HG02981 (cell line): ENCODE results near the gene TTC23.
A peak's percentile ranks its signal among the peaks of the same experiment; 100 is the strongest.
"Not testable (repeated sequence)": the region's sequence is repeated elsewhere in the genome, so short reads cannot be mapped to it uniquely, and the experiment has no call there.

ENCODE experiments used
- ATAC-seq: cut with Tn5 transposase; IDR thresholded peaks from one replicate; pipeline ENCODE4 v1.9.1; 2021; ENCODE audit warnings: mild to moderate bottlenecking, moderate library complexity; ENCODE audit not compliant: unreplicated experiment

The TTC23 gene

DNA sequence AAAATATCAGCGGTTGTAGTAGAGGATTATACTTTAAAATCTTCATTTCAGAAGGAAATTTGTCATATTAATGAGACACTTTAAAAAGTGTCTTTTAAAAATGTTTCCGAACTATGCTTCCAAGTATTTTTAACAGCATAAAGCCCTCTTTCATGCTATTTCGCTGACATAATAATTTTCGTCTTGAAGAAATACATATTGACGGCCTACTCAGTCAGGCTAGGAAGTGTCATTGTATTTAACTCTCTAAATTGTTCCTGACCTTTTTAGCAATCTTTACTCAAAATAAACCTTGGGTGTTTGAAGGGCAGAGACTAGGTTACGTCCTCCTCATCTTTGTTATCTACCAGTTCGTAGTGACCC lies 1.1 kb upstream of the TTC23 start:
- no peak for ATAC-seq

DNA sequence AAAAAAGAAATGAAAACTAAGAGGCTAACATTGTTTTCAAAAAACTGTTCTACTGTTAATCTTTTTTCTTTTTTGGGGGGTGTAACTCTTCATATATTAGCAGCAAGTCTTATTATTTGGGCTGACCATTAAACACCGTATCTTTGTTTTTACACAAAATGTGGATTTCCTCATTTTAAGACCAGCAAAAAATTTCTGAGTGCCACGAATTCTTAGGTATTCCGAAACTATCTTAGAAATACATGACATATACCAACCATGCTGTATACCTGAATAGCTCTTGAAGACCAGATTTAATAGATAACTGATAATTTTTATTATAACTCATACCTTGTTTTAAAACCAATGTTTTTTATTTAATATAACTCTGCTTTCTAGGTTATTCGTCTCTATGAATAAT lies 620 bp upstream of the TTC23 start:
- no peak for ATAC-seq

DNA sequence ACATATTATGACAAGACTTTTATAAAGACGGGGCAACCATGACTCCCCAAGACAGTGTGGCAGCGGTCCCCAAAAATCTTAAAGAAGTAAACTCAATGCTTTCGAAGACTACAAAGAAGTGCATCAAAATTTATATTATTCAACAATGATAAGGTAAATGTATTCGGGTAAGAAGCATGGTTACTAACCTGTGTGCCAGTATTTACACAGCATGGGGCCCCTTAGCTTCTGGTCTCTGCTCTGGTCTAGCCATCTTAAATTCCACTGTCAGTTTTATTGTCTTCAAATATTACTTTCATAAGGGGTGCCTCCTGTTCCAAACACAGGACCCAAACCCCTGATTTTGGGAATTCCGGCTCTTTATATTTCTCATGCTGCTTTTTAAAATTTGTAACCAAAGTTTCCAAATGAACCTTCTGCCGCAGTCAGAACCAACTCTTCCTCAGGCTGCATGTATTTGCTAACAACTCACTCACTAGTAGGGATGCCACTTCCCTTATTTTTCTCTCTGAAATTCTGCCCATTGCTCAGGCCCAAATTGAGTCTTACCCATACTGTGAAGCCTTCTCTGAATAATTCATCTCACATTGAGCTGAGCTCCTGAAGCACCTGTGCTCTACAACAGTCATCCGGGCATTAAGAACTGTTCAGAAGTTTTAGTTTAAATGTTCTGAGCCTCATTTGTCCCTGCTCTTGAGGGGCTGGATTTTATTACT lies 1.2 kb downstream of the TTC23 start:
- no peak for ATAC-seq

DNA sequence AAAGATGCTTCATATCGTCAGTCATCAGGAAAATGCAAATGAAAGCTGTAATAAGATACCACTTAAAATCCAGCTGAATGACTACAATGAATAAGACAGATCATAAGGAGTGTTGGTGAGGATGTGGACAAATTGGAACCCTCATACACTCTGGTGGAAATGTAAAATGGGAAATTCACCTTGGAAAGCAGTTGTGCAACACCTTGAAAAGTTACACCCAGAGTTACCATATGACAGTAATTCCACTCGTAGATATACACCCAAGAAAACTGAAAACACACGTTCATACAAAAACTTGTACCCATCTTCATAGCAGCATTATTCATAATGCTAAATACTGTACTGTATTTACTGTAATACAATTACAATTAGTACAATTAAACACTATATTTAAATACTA lies 2.3 kb downstream of the TTC23 start:
- no peak for ATAC-seq

DNA sequence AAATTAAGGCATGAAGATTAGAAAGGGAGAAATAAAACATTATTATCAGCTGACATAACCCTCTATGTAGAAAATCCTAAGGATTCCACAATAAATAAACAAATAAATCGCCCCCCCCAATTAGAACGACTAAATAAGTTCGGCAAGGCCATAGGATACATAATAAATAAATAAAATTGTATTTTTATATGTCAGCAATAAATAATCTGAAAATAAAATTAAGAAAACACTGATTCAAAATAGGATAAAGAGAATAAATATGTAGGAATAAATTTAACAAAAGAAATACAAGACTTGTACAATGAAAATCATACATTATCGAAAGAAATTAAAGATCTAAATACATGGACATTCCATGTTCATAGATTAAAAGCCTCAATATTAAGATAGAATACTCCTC lies 5.1 kb downstream of the TTC23 start:
- no peak for ATAC-seq

DNA sequence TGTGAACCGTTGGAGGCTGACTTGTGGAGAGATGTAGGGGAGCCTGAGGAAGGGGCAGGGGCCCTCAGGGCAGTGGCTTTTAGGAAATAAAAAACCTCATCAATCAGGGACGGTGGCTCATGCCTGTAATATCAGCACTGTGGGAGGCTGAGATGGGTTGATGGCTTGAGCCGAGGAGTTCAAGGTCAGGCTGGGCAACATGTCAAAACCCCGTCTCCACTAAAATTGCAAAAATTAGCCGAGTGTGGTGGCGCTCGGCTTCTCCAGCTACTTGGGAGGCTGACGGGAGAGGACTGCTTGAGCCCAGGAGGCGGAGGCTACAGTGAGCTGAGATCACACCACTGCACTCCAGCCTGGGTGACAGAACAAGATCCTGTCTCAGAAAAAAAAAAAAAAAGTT lies 7.6 kb downstream of the TTC23 start:
- ATAC-seq = no peak

DNA sequence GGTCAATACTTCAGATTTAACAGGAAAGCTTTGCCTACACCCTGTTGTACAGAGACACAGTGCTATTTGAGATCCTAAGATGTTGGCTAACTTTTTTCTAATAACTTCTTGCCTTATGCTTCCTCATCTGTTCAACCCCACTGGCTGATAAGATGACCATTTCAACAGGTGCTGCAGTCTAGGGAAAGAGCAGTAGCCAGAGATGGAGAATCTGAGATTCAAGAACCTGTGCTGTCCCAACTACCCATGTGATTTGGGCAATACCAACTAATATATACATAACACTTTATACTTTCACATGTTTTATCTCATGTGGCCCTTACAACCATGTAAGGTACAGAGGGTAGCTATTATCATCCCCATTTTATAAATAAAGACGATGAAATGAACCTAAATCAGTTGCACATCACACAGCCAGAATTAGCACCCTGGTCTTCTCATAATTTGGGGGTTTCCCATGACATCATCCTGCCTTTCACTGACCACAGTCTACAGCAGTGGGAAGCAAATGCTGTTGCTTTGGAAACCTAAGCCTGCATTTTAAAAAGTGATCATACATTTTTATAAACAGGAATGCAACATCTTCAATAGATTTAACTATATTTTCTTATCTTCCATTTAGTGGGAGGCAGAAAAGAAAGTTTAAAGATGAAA lies 9.7 kb downstream of the TTC23 start:
- ATAC-seq = peak; percentile 89

DNA sequence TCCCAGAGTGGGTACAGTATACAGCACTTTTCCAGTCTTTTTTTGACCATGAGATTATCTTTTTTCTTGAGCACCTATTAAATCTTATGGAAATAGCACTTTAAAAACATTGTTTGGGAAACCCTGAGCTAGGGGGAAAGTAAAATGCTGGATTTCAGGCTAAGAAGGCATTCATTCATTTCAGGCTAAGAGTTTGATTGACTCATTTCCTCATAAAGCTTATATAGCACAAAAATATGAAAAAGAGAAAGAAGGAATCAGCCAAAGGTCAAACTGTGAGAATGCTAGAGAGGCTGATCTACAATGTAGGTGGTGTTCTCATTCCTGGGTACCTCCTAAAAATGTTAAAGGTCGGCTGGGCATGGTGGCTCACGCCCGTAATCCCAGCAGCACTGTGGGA lies 10.5 kb downstream of the TTC23 start:
- no peak for ATAC-seq

DNA sequence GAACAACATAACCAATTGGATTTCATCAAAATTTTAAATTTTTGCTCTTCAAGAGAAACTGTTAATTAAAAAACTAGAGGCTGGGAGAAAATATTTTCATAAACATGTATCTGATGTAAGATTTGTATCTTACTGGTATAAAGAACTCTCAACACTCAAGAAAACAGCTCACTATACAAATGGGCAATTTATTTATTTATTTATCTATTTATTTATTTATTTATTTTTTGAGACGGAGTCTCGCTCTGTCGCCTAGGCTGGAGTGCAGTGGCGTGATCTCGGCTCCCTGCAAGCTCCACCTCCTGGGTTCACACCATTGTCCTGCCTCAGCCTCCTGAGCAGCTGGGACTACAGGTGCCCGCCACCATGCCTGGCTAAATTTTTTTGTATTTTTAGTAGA lies 15.2 kb downstream of the TTC23 start:
- not testable (repeated sequence) for ATAC-seq

DNA sequence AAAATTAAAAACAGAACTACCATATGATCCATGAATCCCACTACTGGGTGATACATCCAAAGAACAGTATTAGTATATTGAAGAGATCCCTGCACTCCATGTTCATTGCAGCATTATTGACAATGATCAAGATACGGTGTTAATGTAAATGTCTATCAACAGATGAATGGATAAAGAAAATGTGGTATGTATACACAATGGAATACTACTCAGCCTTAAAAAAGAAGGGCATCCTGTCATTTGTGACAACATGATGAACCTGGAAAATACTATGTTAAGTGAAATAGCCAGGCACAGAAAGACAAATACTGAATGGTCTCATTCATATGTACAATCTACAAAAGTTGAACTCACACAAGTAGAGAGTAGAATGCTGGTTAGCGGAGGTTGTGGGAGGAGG lies 16.6 kb downstream of the TTC23 start:
- ATAC-seq = no peak

DNA sequence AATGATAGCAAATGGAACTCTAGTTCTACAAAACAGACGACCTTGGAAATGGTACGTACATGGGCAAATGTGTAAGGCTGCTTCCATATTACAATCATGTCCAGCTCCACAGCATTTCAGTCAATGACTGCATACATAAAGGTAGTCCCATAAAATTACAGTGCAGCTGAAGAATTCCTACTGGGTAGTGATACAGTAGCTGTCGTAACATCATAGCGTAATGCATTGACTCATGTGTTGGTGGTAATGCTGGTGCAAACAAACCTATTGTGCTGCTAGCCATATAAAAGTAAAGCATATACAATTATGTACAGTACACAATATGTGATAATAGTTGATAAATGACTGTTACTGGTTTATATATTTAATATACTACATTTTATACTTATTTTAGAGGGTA lies 18.5 kb downstream of the TTC23 start:
- no peak for ATAC-seq

DNA sequence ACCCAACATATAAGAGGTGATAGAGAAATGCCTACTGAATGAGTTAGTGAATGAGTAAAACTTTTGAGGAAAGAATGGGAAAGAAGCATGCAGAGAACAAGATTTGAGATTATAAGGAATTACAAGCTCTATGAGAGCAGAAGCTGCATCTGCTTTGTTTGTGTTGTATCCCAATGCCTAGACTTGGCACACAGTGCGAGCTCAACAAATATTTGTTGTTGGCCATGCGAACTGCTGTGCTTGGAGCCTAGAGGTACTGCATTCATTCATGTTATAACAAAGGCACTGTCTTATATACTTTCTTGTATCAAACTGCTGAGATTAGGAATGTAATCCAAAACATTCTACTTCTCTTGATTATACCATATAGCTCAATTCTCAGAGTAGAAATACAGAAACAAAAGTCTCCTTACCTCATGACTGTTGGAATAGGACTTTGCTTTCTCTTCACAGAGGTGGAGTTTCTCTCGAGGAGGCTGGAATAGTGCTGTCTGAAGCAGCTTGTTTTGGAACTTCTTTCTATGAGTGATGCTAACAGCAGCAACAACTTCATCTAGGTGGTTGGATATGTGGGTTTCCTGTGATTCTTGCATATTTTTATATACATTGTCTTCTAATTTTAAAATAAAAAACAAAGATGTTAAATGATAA lies 21.1 kb downstream of the TTC23 start:
- ATAC-seq = no peak

DNA sequence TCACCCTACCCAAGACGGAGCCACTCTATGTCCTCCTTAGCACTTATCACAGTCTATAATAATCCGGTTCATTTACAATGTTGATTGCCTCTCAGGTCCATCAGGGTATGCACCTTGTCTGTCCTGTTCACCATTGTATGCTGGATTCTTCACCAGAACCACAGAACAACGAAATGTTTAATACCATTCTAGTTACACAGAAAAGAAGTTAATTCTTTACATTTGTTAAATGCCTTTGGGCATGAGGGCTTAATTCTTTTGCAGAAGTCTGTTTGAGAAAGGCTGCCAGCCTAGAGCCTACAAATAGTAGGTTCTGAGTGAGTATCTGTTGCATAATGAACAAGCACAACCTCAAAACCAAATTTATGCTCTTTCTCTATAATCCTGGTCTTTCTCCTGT lies 22.6 kb downstream of the TTC23 start:
- no peak for ATAC-seq

DNA sequence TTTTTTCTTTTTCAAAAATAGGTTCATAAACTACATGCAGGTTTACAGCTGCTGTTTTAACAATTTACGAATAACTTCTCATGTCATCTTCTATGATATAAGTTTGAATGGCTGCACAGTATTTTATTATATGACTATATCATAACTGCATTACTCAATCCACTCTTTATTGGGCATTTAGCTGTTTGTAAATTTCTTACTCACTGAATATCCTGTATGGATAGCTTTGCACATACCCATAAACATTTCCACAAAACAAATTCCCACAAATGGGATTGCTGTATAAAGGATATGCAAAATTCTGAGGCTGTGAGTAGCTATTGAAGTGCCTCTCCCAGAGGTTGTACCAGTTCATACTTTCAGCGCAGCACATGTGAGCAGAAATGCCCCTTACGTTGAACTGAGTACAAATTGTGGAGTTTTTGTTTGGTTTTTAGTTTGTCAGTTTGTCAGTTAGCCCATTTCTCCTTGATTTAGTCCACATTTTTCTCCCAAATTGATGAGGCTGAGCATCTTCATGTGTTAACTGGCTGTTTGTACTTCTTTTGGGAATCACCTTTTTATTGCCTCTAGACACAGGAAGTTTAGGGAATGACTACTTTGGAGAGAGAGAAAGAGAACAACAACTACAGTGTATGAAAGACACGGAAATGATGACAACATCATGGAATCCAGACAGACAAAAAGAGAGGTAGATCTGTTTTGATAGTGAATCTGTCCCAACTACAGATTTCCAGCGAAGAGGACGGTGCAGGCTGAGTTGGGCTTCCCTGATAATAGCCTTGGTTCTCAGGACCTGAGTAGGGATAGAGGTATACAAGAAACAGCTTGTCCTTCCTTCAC lies 24.8 kb downstream of the TTC23 start:
- ATAC-seq = no peak

DNA sequence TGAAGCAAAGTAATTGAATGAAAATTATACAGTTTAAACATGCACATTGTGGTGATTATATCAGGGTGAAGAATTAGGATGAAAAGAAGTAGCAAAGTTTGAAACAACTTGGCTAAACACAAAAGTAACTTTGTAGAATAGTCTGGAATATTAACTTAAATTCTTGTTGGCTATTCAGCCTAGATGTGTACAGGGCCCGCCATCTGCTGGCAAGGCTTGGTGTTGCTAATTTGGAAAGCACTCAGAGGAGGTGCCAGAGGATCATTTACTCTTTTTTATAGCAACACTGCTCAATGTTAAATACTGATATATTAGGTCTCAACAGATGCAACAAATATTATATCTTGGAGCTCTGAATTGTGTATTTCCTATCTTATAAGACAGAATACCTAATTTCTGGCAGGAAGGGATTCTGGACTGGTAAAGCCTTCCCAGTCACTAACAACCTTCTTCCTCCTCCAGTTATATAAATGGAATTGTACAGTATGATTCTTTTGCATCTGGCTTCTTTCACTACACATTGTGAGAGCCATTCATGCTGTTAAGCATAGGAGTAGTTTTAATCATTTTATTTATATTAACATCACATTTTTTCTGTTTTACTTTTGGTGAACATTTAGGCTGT lies 36.1 kb downstream of the TTC23 start:
- ATAC-seq = peak; percentile 94

DNA sequence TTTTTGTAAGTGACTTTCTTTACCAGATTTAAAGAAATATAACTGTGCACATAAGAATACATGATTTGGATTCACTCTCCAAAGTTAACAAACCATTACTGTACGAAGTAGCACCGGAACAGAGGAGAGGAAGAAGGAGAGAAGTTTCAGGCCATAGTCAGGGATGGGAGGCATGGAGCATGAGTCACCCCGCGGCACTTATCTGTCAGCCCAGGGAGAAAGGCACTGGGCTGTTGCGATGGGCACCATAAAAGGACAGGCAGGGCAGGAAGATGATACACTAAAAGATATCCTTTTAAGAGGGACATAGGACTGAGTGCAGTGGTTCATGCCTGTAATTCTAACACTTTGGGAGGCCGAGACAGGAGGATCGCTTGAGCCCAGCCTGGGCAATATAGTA lies 37.0 kb downstream of the TTC23 start:
- no peak for ATAC-seq

DNA sequence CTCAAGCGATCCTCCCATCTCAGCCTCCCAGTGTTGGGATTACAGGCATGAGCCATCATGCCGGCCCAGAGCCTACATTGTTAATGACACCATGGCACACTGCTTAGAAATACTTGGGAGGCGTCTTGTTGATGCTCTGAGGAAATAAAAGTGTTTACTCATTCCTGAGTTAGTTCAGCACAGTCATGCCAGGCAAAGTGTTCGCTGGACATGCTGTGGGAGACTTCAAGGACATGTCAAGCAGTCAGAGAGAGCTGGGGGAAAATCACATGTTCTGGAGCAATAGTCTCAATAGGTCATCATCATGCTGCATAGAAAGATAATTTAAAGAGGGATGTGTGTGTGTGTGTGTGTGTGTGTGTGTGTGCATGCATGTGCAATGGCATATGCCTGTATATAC lies 37.5 kb downstream of the TTC23 start:
- no peak for ATAC-seq

DNA sequence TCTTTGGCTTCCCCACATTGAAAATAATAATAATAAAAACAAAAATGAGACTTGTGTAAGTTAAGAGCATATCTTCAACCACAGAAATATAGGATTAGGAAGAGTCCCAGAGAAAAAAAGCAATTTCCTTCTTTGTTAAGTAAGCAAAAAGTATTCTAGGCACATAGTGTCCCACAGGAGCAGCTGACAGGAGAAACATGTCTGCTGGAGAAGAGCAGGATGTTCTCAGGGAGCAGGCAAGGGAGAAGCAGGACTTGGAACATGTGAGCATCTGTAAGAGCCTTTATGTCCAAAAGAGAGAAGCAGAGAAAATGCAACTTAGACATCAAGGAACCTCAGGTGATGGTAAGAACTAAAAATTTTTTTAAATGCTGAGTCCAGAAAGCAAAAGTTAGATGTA lies 39.0 kb downstream of the TTC23 start:
- no peak for ATAC-seq

DNA sequence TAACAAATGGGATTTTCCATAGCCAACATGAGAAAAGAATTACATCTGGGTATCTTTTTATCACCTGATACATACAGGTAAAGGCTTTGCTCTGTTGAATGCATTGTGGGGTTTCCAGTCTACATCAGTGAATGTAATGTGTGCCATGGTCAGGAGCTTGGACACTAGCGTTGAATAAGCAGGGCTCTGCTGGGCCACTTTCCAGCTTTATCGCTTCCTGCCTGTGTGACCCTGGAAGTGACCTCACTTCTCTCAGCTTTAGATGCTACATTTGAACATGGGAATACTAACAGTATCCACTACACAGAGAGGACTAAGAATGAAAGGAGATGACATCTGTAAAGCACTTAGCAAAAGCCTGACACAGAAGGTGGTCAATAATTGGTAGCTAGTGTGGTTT lies 40.1 kb downstream of the TTC23 start:
- ATAC-seq = no peak

DNA sequence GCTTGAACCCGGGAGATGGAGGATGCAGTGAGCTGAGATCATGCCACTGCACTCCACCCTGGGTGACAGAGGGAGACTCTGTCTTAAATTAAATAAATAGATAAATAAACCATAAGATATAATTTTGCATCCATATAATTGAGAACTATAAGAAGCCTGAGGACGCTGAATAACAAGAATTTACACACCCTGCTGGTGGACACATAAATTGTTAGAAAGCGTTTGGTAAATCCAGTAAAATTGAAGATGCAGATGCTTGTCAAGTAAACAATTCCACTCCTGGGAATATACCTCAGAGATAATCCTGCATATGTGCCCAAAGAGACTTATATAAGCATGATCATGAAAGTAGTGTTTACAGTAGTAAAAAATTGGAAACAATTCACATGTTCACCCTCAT lies 41.7 kb downstream of the TTC23 start:
- ATAC-seq = no peak

DNA sequence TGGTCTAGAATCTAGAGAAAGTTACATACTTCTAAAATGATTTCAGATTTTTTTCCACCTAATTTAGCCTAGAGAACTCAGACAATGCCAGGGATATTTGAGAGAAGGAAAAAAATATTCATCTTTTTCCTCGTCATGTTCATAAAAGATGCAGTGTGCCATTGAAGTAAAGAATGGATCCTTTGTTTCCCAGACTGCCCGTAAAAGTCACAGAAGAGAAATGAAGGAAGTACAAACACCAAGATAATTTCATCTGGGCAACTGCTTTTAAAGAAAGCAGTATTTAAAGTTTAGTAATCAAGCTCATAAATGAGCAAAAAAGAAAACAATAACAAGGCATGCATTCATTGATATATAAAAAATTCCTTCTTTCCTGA lies 47.2 kb downstream of the TTC23 start:
- ATAC-seq = no peak
